ENCODE data around the gene HNRNPLL. TPM values are rescaled to one million over a fixed set of nuclear protein-coding genes. Genes with fewer than 3 reads are reported as not detected.
A peak's percentile ranks its signal among the peaks of the same experiment; 100 is the strongest.

The HNRNPLL gene
- total and polyA plus RNA-seq, 2 of the 13 experiments (the other 11 are each of a cell fraction or from before 2014, with no cell fraction given), result 49.4 to 103 TPM

DNA sequence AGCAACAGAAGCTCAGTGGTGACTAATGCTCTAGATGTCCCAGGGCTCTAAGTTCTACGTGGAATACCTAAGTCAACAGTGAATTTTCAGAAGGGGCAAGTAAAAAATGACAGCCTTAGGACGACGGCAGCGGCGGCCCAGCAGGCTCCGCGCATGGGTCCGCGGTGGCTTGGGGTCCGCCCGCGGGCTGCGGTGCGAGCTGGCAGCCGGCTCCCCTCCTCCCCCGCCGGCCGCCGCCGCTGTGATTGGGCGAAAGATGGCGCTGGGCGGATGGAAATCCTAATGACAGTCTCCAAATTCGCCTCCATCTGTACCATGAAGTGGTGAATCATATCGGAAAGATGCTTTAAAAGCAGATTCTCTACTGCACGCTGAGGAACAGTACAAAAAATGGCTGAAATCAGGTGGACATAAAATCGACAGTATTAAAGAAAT is 74.7 kb downstream of the HNRNPLL start (continued):
- TF ChIP-seq, protein P1, sequence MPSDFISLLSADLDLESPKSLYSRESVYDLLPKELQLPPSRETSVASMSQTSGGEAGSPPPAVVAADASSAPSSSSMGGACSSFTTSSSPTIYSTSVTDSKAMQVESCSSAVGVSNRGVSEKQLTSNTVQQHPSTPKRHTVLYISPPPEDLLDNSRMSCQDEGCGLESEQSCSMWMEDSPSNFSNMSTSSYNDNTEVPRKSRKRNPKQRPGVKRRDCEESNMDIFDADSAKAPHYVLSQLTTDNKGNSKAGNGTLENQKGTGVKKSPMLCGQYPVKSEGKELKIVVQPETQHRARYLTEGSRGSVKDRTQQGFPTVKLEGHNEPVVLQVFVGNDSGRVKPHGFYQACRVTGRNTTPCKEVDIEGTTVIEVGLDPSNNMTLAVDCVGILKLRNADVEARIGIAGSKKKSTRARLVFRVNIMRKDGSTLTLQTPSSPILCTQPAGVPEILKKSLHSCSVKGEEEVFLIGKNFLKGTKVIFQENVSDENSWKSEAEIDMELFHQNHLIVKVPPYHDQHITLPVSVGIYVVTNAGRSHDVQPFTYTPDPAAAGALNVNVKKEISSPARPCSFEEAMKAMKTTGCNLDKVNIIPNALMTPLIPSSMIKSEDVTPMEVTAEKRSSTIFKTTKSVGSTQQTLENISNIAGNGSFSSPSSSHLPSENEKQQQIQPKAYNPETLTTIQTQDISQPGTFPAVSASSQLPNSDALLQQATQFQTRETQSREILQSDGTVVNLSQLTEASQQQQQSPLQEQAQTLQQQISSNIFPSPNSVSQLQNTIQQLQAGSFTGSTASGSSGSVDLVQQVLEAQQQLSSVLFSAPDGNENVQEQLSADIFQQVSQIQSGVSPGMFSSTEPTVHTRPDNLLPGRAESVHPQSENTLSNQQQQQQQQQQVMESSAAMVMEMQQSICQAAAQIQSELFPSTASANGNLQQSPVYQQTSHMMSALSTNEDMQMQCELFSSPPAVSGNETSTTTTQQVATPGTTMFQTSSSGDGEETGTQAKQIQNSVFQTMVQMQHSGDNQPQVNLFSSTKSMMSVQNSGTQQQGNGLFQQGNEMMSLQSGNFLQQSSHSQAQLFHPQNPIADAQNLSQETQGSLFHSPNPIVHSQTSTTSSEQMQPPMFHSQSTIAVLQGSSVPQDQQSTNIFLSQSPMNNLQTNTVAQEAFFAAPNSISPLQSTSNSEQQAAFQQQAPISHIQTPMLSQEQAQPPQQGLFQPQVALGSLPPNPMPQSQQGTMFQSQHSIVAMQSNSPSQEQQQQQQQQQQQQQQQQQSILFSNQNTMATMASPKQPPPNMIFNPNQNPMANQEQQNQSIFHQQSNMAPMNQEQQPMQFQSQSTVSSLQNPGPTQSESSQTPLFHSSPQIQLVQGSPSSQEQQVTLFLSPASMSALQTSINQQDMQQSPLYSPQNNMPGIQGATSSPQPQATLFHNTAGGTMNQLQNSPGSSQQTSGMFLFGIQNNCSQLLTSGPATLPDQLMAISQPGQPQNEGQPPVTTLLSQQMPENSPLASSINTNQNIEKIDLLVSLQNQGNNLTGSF (CRISPR knock-in tag; IDR thresholded peaks at IDR 0.05), result no peak
- TF ChIP-seq NKX3-1 (CRISPR knock-in tag; IDR thresholded peaks at IDR 0.05) (no peak), PRMT3 (CRISPR knock-in tag; IDR thresholded peaks at IDR 0.05; ENCODE audit: borderline replicate concordance, low read depth) (no peak), BORCS8-MEF2B (CRISPR knock-in tag; IDR thresholded peaks at IDR 0.05) (no peak), STAG1 (CRISPR knock-in tag; IDR thresholded peaks at IDR 0.05) (peak; percentile 53), NONO (IDR thresholded peaks at IDR 0.05) (no peak), NONO (CRISPR knock-in tag; conservative IDR thresholded peaks at IDR 0.05) (no peak), ERF (CRISPR knock-in tag; IDR thresholded peaks at IDR 0.05) (no peak), POLR2G (IDR thresholded peaks at IDR 0.05; ENCODE audit: low read depth, low read length) (no peak), BRCA1 (CRISPR knock-in tag; IDR thresholded peaks at IDR 0.05) (no peak), PHF20 (CRISPR knock-in tag; IDR thresholded peaks at IDR 0.05) (no peak), MEF2D (CRISPR knock-in tag; IDR thresholded peaks at IDR 0.05) (no peak), THAP11 (CRISPR knock-in tag; IDR thresholded peaks at IDR 0.05) (0 out of 2 replicates have a peak, but pooled peaks have one; percentile 18), POLR2AphosphoS5 (IDR thresholded peaks at IDR 0.05; ENCODE audit: low read depth, low read length) (no peak), ZKSCAN1 (IDR thresholded peaks at IDR 0.05; ENCODE audit: low read length) (no peak)
- TF ChIP-seq, protein P2, sequence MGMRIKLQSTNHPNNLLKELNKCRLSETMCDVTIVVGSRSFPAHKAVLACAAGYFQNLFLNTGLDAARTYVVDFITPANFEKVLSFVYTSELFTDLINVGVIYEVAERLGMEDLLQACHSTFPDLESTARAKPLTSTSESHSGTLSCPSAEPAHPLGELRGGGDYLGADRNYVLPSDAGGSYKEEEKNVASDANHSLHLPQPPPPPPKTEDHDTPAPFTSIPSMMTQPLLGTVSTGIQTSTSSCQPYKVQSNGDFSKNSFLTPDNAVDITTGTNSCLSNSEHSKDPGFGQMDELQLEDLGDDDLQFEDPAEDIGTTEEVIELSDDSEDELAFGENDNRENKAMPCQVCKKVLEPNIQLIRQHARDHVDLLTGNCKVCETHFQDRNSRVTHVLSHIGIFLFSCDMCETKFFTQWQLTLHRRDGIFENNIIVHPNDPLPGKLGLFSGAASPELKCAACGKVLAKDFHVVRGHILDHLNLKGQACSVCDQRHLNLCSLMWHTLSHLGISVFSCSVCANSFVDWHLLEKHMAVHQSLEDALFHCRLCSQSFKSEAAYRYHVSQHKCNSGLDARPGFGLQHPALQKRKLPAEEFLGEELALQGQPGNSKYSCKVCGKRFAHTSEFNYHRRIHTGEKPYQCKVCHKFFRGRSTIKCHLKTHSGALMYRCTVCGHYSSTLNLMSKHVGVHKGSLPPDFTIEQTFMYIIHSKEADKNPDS (CRISPR knock-in tag; IDR thresholded peaks at IDR 0.05), result no peak
- TF ChIP-seq, protein P3, sequence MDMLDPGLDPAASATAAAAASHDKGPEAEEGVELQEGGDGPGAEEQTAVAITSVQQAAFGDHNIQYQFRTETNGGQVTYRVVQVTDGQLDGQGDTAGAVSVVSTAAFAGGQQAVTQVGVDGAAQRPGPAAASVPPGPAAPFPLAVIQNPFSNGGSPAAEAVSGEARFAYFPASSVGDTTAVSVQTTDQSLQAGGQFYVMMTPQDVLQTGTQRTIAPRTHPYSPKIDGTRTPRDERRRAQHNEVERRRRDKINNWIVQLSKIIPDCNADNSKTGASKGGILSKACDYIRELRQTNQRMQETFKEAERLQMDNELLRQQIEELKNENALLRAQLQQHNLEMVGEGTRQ (IDR thresholded peaks at IDR 0.05; ENCODE audit: low read depth, low read length), result no peak
- TF ChIP-seq, protein P3 (CRISPR knock-in tag; IDR thresholded peaks at IDR 0.05; ENCODE audit: borderline replicate concordance), result no peak
- TF ChIP-seq, protein P4, sequence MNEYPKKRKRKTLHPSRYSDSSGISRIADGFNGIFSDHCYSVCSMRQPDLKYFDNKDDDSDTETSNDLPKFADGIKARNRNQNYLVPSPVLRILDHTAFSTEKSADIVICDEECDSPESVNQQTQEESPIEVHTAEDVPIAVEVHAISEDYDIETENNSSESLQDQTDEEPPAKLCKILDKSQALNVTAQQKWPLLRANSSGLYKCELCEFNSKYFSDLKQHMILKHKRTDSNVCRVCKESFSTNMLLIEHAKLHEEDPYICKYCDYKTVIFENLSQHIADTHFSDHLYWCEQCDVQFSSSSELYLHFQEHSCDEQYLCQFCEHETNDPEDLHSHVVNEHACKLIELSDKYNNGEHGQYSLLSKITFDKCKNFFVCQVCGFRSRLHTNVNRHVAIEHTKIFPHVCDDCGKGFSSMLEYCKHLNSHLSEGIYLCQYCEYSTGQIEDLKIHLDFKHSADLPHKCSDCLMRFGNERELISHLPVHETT (CRISPR knock-in tag; conservative IDR thresholded peaks at IDR 0.05), result no peak
